HepG2 (cell line): ENCODE data around the gene HK3. TPM values are rescaled to one million over a fixed set of nuclear protein-coding genes. Genes with fewer than 3 reads are reported as not detected.

Experiments used
- ATAC-seq: fragments of 200-7000 bp; cut with Tn5 transposase; 3 replicates; pipeline ENCODE4 v1.9.1; 2020; ENCODE audit warnings: mild to moderate bottlenecking, moderate library complexity
- BruUV-seq: library from RNA; stranded (reverse); fragments of 400-500 nt; replicated peaks from 2 replicates; lab custom pipeline; 2021; lab: Mats Ljungman, UMichigan
- CTCF ChIA-PET: fragments of 300-600 bp; formaldehyde crosslinking; extraction: SDS; loops from one replicate; lab custom pipeline; 2021; ENCODE audit warnings: low total read pairs, inconsistent platforms, low intra/inter-chr PET ratio; lab: Yijun Ruan, JAX
- POLR2A ChIA-PET: fragments of 350-600 bp; sonication (Branson Sonifier 250); formaldehyde crosslinking; loops from one replicate; lab custom pipeline; 2020; ENCODE audit warnings: antibody characterized with exemption, inconsistent platforms; lab: Yijun Ruan, JAX
- DNase-seq: peaks from one replicate; pipeline ENCODE4 v3.0.0-alpha.2; 2015; ENCODE audit warnings: low spot score
- FAIRE-seq: peaks from 3 replicates; lab custom pipeline; 2011; peaks lifted over from hg19 to GRCh38; lab: Jason Lieb, UNC
- H2AFZ ChIP-seq: one replicate; pipeline ENCODE4 v1.6.1; 2011; ENCODE audit warnings: low read length, inconsistent platforms
- H3K27ac ChIP-seq: fragments of 300-600 bp; 3 replicates; pipeline ENCODE4 v1.8.0; 2011; ENCODE audit warnings: mixed run types, mild to moderate bottlenecking, mixed read lengths, low read length, inconsistent platforms; ENCODE audit not compliant: insufficient read depth; ENCODE audit errors: extremely low read length
- H3K27me3 ChIP-seq, 2 experiments: fragments of 200-600 bp in 1 of 2; 2 replicates in 1 of 2; 3 replicates in 1 of 2; pipeline versions ENCODE4 v1.6.0 to v1.8.0; 2011; ENCODE audit warnings: low read length in 2 of 2, mild to moderate bottlenecking in 2 of 2, moderate library complexity in 2 of 2, inconsistent platforms in 1 of 2; ENCODE audit not compliant: insufficient read depth in 2 of 2, control insufficient read depth in 1 of 2
- H3K36me3 ChIP-seq, 2 experiments: fragments of 200-600 bp in 1 of 2; replicated peaks in 1 of 2; 2 replicates in 1 of 2; 3 replicates in 1 of 2; pipeline versions ENCODE4 v1.5.1 to v1.8.0; 2011; ENCODE audit warnings: low read length in 2 of 2, inconsistent platforms in 1 of 2; ENCODE audit not compliant: insufficient read depth in 2 of 2, control insufficient read depth in 1 of 2
- H3K4me1 ChIP-seq: 2 replicates; pipeline ENCODE4 v1.5.1; 2012; ENCODE audit warnings: low read length, inconsistent platforms; ENCODE audit not compliant: insufficient read depth
- H3K4me2 ChIP-seq: 2 replicates; pipeline ENCODE4 v1.6.0; 2011; ENCODE audit warnings: low read depth, low read length, inconsistent platforms
- H3K4me3 ChIP-seq, 3 experiments: fragments of 200-600 bp in 1 of 3; sonication (generic), shearing (Covaris generic) in 1 of 3; replicated peaks in 1 of 3; 2 replicates each; pipeline ENCODE4 v1.5.1; 2011 to 2016; ENCODE audit warnings: low read length in 3 of 3, inconsistent platforms in 2 of 3, low read depth in 2 of 3, mild to moderate bottlenecking in 2 of 3, control low read depth in 1 of 3, mixed read lengths in 1 of 3; ENCODE audit not compliant: insufficient read depth in 1 of 3
- H3K79me2 ChIP-seq: one replicate; pipeline ENCODE4 v1.6.1; 2011; ENCODE audit warnings: low read length, inconsistent platforms; ENCODE audit not compliant: insufficient read depth
- H3K9ac ChIP-seq: 2 replicates; pipeline ENCODE4 v1.6.0; 2011; ENCODE audit warnings: mild to moderate bottlenecking, low read depth, low read length, inconsistent platforms; ENCODE audit not compliant: insufficient read depth
- H3K9me3 ChIP-seq: 2 replicates; pipeline ENCODE4 v1.5.1; 2012; ENCODE audit warnings: mild to moderate bottlenecking, low read length
- H4K20me1 ChIP-seq: 2 replicates; pipeline ENCODE4 v1.6.0; 2011; ENCODE audit warnings: inconsistent platforms, mild to moderate bottlenecking, low read length, moderate library complexity; ENCODE audit not compliant: insufficient read depth
- ADNP ChIP-seq: sonication (generic); formaldehyde crosslinking; IDR thresholded peaks from 2 replicates; pipeline ENCODE4 v1.4.0; 2020; ENCODE audit warnings: missing genetic modification reagents
- AGO1 ChIP-seq: fragments of 200-400 bp; formaldehyde crosslinking; IDR thresholded peaks from 2 replicates; pipeline ENCODE4 v1.6.1; 2017; ENCODE audit warnings: mild to moderate bottlenecking, low read depth, low read length, moderate library complexity; ENCODE audit not compliant: poor library complexity, severe bottlenecking
- BATF2 ChIP-seq: sonication (generic); formaldehyde crosslinking; IDR thresholded peaks from 2 replicates; pipeline ENCODE4 v1.8.0; 2022; ENCODE audit warnings: mild to moderate bottlenecking, missing genetic modification reagents, moderate library complexity
- ELF1 ChIP-seq: sonication (generic); formaldehyde crosslinking; IDR thresholded peaks from 2 replicates; pipeline ENCODE4 v1.4.0; 2020; ENCODE audit warnings: missing genetic modification reagents
- MXD4 ChIP-seq: IDR thresholded peaks from 2 replicates; pipeline ENCODE4 v1.6.1; 2016; ENCODE audit warnings: mild to moderate bottlenecking, missing biosample characterization, missing genetic modification reagents
- PHF5A ChIP-seq: IDR thresholded peaks from one replicate; pipeline ENCODE4 v1.6.1; 2018; ENCODE audit warnings: low read depth, missing genetic modification reagents; ENCODE audit not compliant: unreplicated experiment
- RFXANK ChIP-seq: IDR thresholded peaks from 2 replicates; pipeline ENCODE4 v1.6.1; 2016
- RXRA ChIP-seq: sonication (generic); formaldehyde crosslinking; IDR thresholded peaks from 2 replicates; pipeline ENCODE4 v1.5.1; 2020; ENCODE audit warnings: missing genetic modification reagents
- ZFP62 ChIP-seq: sonication (generic); formaldehyde crosslinking; IDR thresholded peaks from 2 replicates; pipeline ENCODE4 v1.4.0; 2020; ENCODE audit warnings: missing genetic modification reagents
- ZNF256 ChIP-seq: sonication (generic); formaldehyde crosslinking; conservative IDR thresholded peaks from 2 replicates; pipeline ENCODE4 v1.4.0; 2020; ENCODE audit warnings: missing genetic modification reagents
- ZNF264 ChIP-seq: sonication (generic); formaldehyde crosslinking; IDR thresholded peaks from 2 replicates; pipeline ENCODE4 v1.4.0; 2020; ENCODE audit warnings: missing genetic modification reagents
- ZSCAN25 ChIP-seq: sonication (generic); formaldehyde crosslinking; IDR thresholded peaks from 2 replicates; pipeline ENCODE4 v1.8.0; 2022; ENCODE audit warnings: mild to moderate bottlenecking, missing genetic modification reagents
- WGBS: methylation state at CpG from one replicate; pipeline ENCODE4 v1.1.6; 2017; ENCODE audit warnings: low lambda C conversion rate; 5-methylcytosine and 5-hydroxymethylcytosine counted together
- in situ Hi-C: cut with HindIII; loops from 2 replicates; pipeline ENCODE4 v1.10.0; 2017; ENCODE audit warnings: low pct_unique_long_range_greater_than_20kb; ENCODE audit not compliant: extremely low pct_ligation_motif_present
- intact Hi-C: fragments of 100-400 bp; cut with micrococcal nuclease; formaldehyde crosslinking; loops from one replicate; pipeline ENCODE4 v1.10.0; 2022; ENCODE audit not compliant: unreplicated experiment
- polyA plus RNA-seq, 8 experiments: library from polyadenylated mRNA; depleted of rRNA in 3 of 8; stranded (reverse) in 7 of 8; unstranded in 1 of 8; fragments of >200 nt; fragmentation: Illumina TruSeq in 4 of 8; extraction: Trizol in 4 of 8; gene quantifications; 2 replicates each; pipeline versions ENCODE4 v1.2.1 to v1.2.3, GENCODE V29; 2011 to 2016; ENCODE audit warnings: low read depth in 4 of 8, missing spikeins in 1 of 8, mixed read lengths in 1 of 8; ENCODE audit not compliant: insufficient read depth in 1 of 8
- total RNA-seq, 5 experiments: library from RNA; depleted of rRNA; stranded (reverse); fragments of >200 nt; fragmentation: Illumina TruSeq; extraction: Trizol; gene quantifications; 2 replicates each; pipeline ENCODE4 v1.2.3, GENCODE V29; 2016; ENCODE audit warnings: low read depth in 1 of 5
- TF ChIP-seq, protein P1 (sequence below): sonication (generic); formaldehyde crosslinking; IDR thresholded peaks from 2 replicates; pipeline ENCODE4 v1.4.0; 2020; ENCODE audit warnings: missing genetic modification reagents
- TF ChIP-seq, protein P2 (sequence below): sonication (generic); formaldehyde crosslinking; IDR thresholded peaks from 2 replicates; pipeline ENCODE4 v1.5.0; 2020; ENCODE audit warnings: mild to moderate bottlenecking, missing genetic modification reagents, borderline replicate concordance

HK3 gene
- total and polyA plus RNA-seq, 2 of the 13 experiments (the other 11 are each of a cell fraction or from before 2014, with no cell fraction given): not detected

- no TSS peak for BruUV-seq
- intact Hi-C loops: no loop called here
- FAIRE-seq: no peak
- Histone ChIP-seq H3K9me3 (no peaks in the 10 kb centered on the region), H3K27me3 (peaks cover 1 to 11% of the 10 kb centered on the region in 2 experiments), H3K4me3 (no peak overlapping the region), H3K36me3 (no peaks in the 10 kb centered on the region), H3K4me1 (peaks cover 9% of the 10 kb centered on the region; the same call in 1 of the 2 replicates), H3K27ac (no peak overlapping the region), H3K9ac (no peak overlapping the region), H2AFZ (no peak overlapping the region), H4K20me1 (peaks cover 9% of the 10 kb centered on the region; the same call in 1 of the 2 replicates), H3K4me2 (no peak overlapping the region), H3K79me2 (no peaks in the 10 kb centered on the region)
- no peak for ATAC-seq
- POLR2A ChIA-PET: no interaction called here
- in situ Hi-C loops: no loop called here
- DNase-seq: no peak
- no peak for TF ChIP-seq ZSCAN25
- TF ChIP-seq ZNF256 (CRISPR knock-in tag): no peak
- no peak for TF ChIP-seq RFXANK (CRISPR knock-in tag)
- TF ChIP-seq ZNF264: no peak
- TF ChIP-seq, protein P1, sequence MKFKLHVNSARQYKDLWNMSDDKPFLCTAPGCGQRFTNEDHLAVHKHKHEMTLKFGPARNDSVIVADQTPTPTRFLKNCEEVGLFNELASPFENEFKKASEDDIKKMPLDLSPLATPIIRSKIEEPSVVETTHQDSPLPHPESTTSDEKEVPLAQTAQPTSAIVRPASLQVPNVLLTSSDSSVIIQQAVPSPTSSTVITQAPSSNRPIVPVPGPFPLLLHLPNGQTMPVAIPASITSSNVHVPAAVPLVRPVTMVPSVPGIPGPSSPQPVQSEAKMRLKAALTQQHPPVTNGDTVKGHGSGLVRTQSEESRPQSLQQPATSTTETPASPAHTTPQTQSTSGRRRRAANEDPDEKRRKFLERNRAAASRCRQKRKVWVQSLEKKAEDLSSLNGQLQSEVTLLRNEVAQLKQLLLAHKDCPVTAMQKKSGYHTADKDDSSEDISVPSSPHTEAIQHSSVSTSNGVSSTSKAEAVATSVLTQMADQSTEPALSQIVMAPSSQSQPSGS (CRISPR knock-in tag): no peak
- TF ChIP-seq, protein P2, sequence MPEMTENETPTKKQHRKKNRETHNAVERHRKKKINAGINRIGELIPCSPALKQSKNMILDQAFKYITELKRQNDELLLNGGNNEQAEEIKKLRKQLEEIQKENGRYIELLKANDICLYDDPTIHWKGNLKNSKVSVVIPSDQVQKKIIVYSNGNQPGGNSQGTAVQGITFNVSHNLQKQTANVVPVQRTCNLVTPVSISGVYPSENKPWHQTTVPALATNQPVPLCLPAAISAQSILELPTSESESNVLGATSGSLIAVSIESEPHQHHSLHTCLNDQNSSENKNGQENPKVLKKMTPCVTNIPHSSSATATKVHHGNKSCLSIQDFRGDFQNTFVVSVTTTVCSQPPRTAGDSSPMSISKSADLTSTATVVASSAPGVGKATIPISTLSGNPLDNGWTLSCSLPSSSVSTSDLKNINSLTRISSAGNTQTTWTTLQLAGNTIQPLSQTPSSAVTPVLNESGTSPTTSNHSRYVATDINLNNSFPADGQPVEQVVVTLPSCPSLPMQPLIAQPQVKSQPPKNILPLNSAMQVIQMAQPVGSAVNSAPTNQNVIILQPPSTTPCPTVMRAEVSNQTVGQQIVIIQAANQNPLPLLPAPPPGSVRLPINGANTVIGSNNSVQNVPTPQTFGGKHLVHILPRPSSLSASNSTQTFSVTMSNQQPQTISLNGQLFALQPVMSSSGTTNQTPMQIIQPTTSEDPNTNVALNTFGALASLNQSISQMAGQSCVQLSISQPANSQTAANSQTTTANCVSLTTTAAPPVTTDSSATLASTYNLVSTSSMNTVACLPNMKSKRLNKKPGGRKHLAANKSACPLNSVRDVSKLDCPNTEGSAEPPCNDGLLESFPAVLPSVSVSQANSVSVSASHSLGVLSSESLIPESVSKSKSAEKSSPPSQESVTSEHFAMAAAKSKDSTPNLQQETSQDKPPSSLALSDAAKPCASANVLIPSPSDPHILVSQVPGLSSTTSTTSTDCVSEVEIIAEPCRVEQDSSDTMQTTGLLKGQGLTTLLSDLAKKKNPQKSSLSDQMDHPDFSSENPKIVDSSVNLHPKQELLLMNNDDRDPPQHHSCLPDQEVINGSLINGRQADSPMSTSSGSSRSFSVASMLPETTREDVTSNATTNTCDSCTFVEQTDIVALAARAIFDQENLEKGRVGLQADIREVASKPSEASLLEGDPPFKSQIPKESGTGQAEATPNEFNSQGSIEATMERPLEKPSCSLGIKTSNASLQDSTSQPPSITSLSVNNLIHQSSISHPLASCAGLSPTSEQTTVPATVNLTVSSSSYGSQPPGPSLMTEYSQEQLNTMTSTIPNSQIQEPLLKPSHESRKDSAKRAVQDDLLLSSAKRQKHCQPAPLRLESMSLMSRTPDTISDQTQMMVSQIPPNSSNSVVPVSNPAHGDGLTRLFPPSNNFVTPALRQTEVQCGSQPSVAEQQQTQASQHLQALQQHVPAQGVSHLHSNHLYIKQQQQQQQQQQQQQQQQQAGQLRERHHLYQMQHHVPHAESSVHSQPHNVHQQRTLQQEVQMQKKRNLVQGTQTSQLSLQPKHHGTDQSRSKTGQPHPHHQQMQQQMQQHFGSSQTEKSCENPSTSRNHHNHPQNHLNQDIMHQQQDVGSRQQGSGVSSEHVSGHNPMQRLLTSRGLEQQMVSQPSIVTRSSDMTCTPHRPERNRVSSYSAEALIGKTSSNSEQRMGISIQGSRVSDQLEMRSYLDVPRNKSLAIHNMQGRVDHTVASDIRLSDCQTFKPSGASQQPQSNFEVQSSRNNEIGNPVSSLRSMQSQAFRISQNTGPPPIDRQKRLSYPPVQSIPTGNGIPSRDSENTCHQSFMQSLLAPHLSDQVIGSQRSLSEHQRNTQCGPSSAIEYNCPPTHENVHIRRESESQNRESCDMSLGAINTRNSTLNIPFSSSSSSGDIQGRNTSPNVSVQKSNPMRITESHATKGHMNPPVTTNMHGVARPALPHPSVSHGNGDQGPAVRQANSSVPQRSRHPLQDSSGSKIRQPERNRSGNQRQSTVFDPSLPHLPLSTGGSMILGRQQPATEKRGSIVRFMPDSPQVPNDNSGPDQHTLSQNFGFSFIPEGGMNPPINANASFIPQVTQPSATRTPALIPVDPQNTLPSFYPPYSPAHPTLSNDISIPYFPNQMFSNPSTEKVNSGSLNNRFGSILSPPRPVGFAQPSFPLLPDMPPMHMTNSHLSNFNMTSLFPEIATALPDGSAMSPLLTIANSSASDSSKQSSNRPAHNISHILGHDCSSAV (CRISPR knock-in tag): no peak
- TF ChIP-seq MXD4: no peak
- no peak for TF ChIP-seq ELF1
- TF ChIP-seq AGO1: no peak
- no peak for TF ChIP-seq ZFP62
- no peak for TF ChIP-seq BATF2 (CRISPR knock-in tag)
- TF ChIP-seq ADNP (CRISPR knock-in tag): no peak
- TF ChIP-seq PHF5A: no peak
- TF ChIP-seq RXRA: no peak
- CTCF ChIA-PET: no interaction called here
- 0% methylated on average over 2 of the region's 3 CpGs for WGBS
Observed at GRCh38 chr5:176835918-176836317, 63.2 kb downstream of the HK3 start.
